ENCODE results near the gene ID3.

The ID3 gene, protein sequence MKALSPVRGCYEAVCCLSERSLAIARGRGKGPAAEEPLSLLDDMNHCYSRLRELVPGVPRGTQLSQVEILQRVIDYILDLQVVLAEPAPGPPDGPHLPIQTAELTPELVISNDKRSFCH

DNA sequence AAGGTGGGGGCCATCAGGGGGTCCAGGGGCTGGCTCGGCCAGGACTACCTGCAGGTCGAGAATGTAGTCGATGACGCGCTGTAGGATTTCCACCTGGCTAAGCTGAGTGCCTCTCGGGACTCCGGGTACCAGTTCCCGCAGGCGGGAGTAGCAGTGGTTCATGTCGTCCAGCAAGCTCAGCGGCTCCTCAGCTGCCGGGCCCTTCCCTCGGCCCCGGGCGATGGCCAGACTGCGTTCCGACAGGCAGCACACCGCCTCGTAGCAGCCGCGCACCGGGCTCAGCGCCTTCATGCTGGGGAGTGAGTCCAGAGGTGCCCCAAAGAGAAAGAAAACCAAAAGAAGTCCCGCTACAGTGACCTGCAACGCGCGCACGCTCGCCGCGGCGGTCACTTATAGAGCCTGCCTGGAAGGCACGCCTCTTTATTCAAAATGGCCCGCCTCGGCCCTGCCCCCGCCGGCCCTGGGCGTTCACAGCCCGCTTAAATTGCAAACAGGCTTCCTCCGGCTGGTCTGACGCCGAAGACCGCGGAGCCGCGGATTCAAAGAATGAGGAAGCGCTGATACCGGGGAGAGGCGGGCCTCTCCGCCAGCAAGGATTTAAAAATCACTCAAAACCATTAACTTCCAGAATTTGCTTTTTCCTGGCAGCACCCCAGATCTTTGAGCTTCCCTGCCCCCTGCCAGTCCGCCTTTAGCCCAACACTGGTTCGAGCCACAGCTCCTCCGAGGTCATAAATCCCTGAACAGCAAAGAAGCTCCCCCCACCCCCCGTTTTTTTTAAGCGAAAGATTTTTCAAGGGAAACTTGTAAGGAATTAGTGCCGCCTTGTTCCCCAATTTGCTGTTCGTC lies at the start of gene ID3:
Gene ID3, minus strand, starts transcription at position 366 of the 849 bp plus-strand sequence. Its CDS starts 75 bp downstream, at position 291.
- DNase-seq, result peak; percentile 93

- peak; percentile 30 for DNase-seq
These were observed 48.6 kb upstream of the ID3 start for GRCh38 chr1:23607944-23608343.

DNA sequence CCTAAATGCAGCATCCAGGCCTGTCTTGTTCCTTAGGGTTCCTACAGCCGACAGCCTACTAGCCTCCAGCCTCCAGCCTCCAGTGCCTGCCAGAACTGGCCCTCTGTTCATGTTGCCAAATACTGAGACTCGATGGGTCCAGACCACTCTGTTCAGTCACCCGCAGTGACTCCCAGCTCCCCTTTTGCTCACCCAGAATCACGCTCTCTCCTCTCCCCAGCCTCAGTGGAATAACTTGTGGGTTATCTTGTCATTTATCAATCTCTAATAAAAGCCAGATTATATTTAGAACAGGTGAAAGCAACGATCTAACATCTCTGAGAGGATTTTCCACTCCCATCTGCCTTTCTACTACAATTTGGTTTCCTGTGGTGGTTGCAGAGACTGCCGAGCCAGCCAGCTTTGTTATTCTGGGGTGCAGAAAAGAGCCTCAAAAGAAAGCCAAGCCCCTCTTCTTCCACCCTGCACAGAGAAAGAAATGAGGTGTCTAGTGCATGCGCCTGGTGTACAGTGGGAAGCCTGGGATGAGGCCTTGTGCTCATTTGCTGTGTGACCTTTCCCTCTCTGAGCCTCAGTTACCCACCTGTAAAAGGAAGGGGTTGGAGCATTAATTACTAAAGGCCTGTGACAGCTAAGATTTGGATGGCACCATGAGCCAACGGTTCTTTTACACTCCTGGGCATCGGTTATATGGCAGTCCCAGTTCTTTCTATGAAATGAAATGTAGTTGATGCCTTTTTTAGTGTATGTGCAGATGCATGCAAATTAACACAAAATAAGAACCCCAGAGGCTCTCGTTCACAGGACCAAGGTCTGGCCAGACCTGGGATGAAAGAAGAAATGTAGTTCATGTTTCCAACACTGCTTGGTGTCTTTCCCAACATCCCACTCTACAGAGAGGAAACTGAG lies 42.9 kb upstream of the ID3 start:
- no peak for DNase-seq

GRCh38 chr1:23601135-23601967 lies 42.0 kb upstream of the ID3 start:
- no peak for DNase-seq

- no peak for DNase-seq
These were observed 41.0 kb upstream of the ID3 start for GRCh38 chr1:23600283-23600682.

- no peak for DNase-seq
These were observed 39.8 kb upstream of the ID3 start for GRCh38 chr1:23599125-23599524.

DNA sequence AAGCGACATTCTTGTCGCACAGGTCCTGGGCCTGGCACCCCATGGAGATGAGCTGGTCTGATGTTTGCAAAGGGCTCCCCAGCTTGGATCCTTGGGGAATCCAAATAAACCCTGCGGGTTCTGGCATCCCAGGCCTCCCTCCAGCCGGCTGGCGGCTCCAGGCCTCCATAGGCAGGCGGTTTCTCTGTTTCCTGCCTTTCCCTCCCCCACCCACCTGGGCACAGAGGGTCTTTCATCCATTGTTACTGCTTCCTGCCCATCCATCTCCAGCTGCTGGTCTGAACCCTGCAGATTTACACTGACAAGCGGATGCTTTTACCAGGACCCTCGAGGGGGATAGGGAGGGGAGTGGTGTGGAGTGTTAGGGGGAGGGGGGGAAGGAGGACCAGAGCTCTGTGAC lies 39.1 kb upstream of the ID3 start:
- peak; percentile 84 for DNase-seq

DNA sequence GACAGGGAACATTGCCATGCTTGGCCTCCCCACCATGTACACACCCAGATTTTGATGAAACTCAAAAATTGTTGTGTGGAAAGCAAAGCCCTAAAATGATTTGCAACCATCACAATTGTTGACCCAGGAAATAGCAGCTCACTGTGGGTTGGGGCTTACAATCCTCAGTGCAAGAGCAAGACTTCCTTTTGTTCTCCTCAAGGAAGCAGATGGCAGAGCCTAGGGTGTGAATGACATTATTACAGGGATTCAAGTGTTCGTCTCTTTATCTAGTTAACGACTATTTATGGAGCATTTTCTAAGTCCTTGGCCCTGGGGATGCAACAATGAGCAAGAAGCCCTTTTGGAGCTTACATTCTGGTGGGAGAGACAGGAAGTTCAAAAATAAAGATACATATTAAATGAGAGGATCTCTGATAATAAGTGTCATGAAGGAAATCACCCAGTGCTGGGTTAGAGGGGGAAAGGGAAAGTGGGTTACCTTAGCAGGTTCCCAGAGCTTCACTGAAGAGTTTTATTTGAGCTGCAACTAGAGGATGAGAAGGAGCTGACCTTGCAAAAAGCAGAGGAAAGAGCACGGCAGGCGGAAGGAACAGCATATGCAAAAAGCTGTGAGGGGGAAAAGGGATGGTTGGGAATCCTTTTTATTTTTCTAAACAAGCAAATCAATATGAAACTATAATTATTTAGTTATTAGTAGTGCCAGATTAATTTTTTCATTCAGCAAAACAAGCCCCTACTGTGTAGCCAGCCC lies 38.5 kb upstream of the ID3 start:
- no peak for DNase-seq

GRCh38 chr1:23596382-23597358 lies 37.4 kb upstream of the ID3 start:
- no peak for DNase-seq

- DNase-seq, result no peak
These were observed 35.6 kb upstream of the ID3 start for GRCh38 chr1:23594927-23595353.

- no peak for DNase-seq
These were observed 35.0 kb upstream of the ID3 start for GRCh38 chr1:23594149-23594907.

DNA sequence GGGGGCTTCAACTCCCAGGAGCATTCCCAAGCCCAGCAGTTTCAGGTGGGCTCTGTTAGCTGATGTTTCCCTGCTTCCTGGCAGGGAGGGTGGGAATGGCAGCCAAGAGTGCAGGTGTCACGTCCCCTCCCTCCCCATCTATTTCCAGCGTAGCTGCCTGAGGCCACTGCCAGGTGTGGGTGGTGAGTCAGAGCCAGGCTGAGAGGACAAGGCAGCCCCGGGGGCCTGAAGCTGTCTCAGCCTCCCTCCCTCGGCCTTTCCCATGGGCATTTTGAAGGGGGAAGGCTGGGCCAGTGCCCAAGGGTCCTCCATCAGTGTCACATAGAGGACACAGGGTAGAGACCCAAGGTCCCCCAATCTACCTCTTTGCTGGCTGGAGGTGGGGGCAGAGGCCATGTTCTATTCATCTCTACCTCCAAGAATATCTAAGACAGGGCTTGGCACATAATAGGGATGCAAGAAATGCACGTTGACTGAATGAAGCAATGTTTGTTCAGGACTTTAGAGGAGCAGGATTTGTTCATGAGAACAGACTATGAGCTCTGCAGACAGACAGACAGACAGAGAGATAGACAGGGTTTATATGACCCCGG lies 34.4 kb upstream of the ID3 start:
- DNase-seq, result peak; percentile 59

GRCh38 chr1:23593042-23593521 lies 33.8 kb upstream of the ID3 start:
- no peak for DNase-seq

DNA sequence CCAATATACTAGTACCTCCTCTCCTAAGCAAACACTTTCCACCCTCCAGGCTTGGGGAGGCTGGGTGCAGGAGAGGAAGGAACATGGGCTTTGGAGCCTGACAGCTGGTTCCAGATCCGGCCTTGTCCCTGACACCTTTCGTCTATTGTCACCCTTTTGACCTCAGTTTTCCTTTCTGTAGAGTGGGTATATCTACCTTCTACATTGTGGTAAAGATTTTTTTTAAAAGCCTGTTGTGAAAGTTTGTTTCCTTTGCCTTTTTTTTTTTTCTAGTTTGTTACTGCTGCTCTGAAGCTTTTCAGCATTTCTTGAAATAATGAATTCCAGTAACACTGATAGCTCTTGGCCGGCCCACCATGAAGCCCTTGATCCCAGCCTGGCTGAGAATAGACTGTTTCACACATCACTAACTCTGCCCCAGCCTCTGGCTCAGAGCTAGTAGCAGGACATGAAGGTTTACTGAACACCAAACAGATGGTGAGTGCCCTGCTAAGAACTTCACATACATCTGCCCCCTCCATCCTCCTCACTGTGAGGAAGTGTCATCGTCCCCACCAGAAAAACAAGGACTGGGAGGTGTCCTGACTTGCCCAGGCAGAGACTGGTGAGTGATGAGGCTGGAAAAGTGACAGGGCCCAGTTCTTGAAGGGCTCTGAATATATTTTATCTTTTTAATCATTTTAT lies 33.0 kb upstream of the ID3 start:
- DNase-seq, result no peak

- DNase-seq, result no peak
These were observed 32.3 kb upstream of the ID3 start for GRCh38 chr1:23591460-23592208.

- no peak for DNase-seq
These were observed 30.9 kb upstream of the ID3 start for GRCh38 chr1:23590058-23590783.

DNA sequence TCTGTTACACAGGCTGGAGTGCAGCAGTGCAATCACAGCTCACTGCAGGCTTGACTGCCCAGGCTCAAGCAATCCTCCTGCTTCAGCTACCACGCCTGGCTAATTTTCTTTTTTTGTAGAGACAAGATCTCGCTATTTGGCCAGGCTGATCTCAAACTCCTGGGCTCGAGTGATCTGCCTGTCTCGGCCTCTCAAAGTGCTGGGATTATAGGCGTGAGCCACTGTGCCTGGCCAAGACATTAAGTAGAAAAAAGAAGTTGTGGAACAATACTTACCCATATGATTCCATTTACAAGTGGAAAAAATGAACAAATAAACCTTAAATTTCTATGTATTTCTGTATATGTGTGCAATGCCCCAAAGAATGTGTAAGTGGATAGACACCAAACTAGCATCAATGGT lies 30.3 kb upstream of the ID3 start:
- DNase-seq, result no peak
